ENCODE data around the gene ZNF296.

- TF ChIP-seq CTCF (IDR thresholded peaks at IDR 0.05) (no peak), POLR2A (IDR thresholded peaks at IDR 0.05) (no peak)
Measured at GRCh38 chr19:45047188-45047797, 29.0 kb downstream of the ZNF296 start.

Measured in body of pancreas (tissue), 4 donors.